ENCODE results near the gene RILPL1. TPM values are rescaled to one million over a fixed set of nuclear protein-coding genes. Genes with fewer than 3 reads are reported as not detected.
"Not testable (repeated sequence)": the region's sequence is repeated elsewhere in the genome, so short reads cannot be mapped to it uniquely, and the experiment has no call there.

The RILPL1 gene
- total RNA-seq, 2 donors from 2014 or later = 3.2 to 3.9 TPM

- peaks cover 11 to 18% of the 10 kb centered on the region in 2 donors for H3K36me3 Mint-ChIP-seq
- not testable (repeated sequence) for ATAC-seq
Observed at GRCh38 chr12:123463174-123463573, 70.3 kb downstream of the RILPL1 start.

DNA sequence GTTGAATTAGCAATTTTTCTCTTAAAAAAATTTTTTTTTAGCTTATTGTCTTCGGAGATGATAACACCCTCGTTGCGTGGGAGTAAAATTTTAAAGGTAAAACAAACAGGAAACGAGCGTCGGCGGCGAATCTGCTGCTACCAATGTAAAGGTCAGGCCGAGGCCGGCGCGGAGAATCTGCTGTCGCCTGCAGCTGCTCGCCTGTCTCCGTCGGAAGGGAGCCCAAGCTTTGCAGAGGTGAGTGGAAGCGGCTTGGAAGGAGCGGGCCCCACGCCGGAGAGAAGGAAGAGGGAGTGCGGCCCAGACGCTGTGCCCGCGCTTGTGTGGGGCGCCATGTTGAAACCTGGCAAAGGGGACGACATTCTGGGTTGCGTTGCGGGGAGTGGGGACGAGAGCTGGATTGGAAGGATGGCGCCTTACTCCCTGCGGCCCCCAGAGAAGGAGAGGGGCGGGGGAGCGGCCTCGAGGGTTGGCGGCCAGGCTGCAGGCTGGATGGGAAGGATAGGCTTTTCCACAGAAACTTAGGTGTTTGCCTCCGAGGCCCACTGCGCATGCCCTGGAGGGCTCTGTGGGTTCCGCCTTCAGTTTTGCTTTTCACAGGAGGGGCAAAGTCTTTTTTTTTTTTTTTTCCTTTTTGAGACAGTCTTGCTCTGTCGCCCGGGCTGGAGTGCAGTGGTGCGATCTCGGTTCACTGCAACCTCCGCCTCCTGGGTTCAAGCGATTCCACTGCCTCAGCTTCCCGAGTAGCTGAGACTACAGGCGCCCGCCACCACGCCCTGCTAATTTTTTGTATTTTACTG is 75.3 kb downstream of the RILPL1 start, which contains the start of gene SNRNP35:
TSS of gene SNRNP35 (plus strand) at position 160 of the 800 bp plus-strand sequence. CDS start 7,402 bp downstream, outside the sequence.
- ATAC-seq (peak; percentile 76 to 79), DNase-seq (ENCODE audit: low spot score in 2 of 2) (peak; percentile 78 to 84)
- Mint-ChIP-seq H3K36me3 (peaks cover 5 to 17% of the 10 kb centered on the region in 2 donors), H3K27ac (peak within 1 kb of the TSS; percentile 98 to 100), H3K9me3 (no peaks in the 10 kb centered on the region)

More at GRCh38 chr12:123463174-123463573, 70.3 kb downstream of the RILPL1 start:
- H3K9me3 Mint-ChIP-seq; DNase-seq (ENCODE audit: low spot score in 2 of 2): not testable (repeated sequence)
- H3K27ac Mint-ChIP-seq = peak overlapping the region in 1 of 2 donors; percentile 22

DNA sequence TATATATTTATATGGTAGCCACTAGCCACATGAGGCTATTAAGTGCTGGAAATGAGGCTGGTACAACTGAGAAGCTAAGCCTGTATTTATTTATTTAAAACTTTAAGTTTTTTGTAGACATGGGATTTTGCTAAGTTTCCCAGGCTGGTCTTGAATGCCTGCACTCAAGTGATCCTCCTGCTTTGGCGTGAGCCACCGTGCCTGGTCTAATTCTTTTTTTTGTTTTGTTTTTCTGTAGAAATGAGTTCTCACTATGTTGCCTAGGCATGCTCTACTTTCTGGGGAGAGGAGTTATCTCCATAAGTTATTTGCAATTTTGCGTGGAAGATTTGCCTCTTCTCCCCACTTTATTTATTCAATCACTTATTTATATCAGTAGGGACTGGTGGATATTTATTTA is 80.4 kb downstream of the RILPL1 start:
- ATAC-seq (peak in 1 of 2 donors; percentile 38), DNase-seq (ENCODE audit: low spot score in 2 of 2) (no peak)
- Mint-ChIP-seq H3K9me3 (peaks cover 0 to 4% of the 10 kb centered on the region in 2 donors), H3K36me3 (peaks cover 3 to 4% of the 10 kb centered on the region in 2 donors), H3K27ac (no peak overlapping the region)

GRCh38 chr12:123452276-123452550 is 81.3 kb downstream of the RILPL1 start:
- H3K27ac Mint-ChIP-seq = peak overlapping the region in 1 of 2 donors; percentile 50
- H3K9me3 Mint-ChIP-seq; H3K36me3 Mint-ChIP-seq; DNase-seq (ENCODE audit: low spot score in 2 of 2): not testable (repeated sequence)
- ATAC-seq = peak; percentile 23 to 31

DNA sequence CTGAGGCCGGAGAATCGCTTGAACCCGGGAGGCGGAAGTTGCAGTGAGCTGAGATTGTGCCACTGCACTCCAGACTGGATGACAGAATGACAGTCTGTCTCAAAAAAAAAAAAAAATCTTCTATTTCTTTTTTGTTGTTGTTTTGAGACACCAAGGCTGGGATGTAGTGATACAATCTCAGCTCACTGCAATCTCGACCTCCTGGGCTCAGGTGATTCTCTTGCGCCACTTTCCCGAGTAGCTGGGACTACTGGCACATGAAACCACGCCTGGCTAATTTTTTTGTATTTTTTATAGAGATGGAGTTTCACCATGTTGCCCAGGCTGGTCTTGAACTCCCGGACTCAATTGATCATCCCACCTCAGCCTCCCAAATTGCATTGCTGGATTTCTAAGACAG is 82.9 kb downstream of the RILPL1 start:
- ATAC-seq = no peak
- DNase-seq (ENCODE audit: low spot score in 2 of 2) = no peak
- no peaks in the 10 kb centered on the region for H3K36me3 Mint-ChIP-seq
- H3K27ac Mint-ChIP-seq = no peak overlapping the region
- peaks cover 0 to 4% of the 10 kb centered on the region in 2 donors for H3K9me3 Mint-ChIP-seq

DNA sequence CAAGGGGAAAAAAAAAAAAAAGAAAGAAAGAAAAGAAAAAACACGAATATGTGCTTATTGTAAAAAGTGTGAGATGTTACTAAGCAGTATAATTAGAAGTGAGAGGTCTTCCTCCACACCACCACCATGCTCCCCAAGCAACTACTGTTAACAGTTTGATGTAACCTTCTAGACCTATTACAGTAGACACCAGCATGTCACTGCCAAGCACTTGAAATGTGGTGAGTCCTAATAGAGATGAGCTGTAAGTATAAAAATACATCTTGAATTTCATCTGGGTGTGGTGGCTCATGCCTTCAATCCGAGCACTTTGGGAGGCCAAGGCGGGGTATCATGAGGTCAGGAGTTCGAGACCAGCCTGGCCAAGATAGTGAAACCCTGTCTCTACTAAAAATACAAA is 83.7 kb downstream of the RILPL1 start:
- Mint-ChIP-seq H3K36me3 (no peaks in the 10 kb centered on the region), H3K27ac (peak overlapping the region in 1 of 2 donors; percentile 93), H3K9me3 (peaks cover 0 to 4% of the 10 kb centered on the region in 2 donors)
- DNase-seq (ENCODE audit: low spot score in 2 of 2) = no peak
- ATAC-seq = no peak

DNA sequence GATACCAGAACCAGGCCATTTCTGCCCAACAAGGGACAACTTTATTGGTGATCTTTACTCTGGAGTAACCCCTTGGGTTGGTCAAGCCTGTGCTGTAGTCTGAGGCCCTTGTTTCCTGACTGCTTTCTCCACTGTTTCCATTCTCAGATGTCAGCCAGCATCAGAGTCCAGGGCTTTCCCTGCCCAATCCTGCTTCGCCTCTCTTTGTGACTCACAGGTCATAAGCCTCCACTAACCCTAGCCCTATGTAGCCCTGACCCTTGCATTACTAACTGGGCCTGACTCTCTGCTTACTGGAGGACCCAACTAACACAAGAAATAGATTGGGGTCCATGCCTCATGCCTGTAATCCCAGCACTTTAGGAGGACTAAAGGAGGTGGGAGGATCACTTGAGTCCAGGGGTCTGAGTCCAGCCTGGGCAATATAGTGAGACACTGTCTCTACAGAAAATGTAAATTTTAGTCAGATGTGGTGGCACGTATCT is 84.2 kb downstream of the RILPL1 start:
- H3K36me3 Mint-ChIP-seq = no peaks in the 10 kb centered on the region
- ATAC-seq (peak in 1 of 2 donors; percentile 51), DNase-seq (ENCODE audit: low spot score in 2 of 2) (no peak)
- peaks cover 0 to 4% of the 10 kb centered on the region in 2 donors for H3K9me3 Mint-ChIP-seq
- H3K27ac Mint-ChIP-seq = peak overlapping the region; percentile 1 to 93

- peaks cover 0 to 4% of the 10 kb centered on the region in 2 donors for H3K9me3 Mint-ChIP-seq
- H3K27ac Mint-ChIP-seq = no peak overlapping the region
- ATAC-seq (no peak), DNase-seq (ENCODE audit: low spot score in 2 of 2) (no peak)
- H3K36me3 Mint-ChIP-seq = no peaks in the 10 kb centered on the region
Observed at GRCh38 chr12:123446333-123446713, 87.2 kb downstream of the RILPL1 start.

- no peak for DNase-seq (ENCODE audit: low spot score in 2 of 2)
- Mint-ChIP-seq H3K36me3 (no peaks in the 10 kb centered on the region), H3K27ac (no peak overlapping the region), H3K9me3 (peaks cover 0 to 4% of the 10 kb centered on the region in 2 donors)
- ATAC-seq = no peak
Observed at GRCh38 chr12:123445388-123446332, 87.9 kb downstream of the RILPL1 start.

DNA sequence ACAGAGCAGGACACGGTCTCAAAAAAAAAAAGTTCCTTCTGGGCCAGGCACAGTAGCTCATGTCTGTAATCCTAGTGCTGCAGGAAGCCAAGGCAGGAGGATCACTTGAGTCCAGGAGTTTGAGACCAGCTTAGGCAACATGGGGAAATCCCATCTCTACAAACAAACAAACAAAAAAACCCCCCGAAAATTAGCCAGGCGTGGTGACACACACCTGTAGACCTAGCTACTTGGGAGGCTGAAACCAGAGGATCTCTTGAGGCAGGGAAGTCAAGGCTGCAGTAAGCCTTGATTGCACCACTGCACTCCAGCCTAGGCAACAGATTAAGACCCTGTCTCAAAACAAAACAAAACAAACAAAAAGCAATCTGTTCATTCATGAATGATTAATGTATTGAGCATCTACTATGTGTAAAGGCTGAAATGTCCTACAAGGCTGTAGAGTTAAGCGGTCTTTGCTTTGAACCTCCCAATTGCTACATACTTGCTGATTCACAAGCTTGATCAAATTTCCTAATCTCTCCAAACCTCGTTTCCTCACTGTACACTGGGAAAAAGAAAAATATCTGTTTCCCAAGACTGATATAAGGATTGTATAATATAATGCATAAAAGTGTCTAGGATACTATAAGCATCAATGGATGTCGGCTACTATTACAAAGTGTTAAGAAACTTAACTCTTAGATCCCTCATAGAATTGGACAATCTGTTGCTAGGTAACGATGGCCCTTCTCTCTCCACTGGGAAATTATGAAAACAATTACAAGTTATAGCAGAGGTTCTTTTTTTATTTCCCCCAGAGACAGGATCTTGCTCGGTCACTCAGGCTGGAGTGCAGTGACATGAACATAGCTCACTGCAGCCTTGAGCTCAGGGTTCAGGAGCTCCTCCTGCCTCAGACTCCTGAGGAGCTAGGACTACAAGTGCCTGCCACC is 89.2 kb downstream of the RILPL1 start:
- H3K9me3 Mint-ChIP-seq = peaks cover 0 to 4% of the 10 kb centered on the region in 2 donors
- no peaks in the 10 kb centered on the region for H3K36me3 Mint-ChIP-seq
- no peak for ATAC-seq
- H3K27ac Mint-ChIP-seq = no peak overlapping the region
- no peak for DNase-seq (ENCODE audit: low spot score in 2 of 2)

DNA sequence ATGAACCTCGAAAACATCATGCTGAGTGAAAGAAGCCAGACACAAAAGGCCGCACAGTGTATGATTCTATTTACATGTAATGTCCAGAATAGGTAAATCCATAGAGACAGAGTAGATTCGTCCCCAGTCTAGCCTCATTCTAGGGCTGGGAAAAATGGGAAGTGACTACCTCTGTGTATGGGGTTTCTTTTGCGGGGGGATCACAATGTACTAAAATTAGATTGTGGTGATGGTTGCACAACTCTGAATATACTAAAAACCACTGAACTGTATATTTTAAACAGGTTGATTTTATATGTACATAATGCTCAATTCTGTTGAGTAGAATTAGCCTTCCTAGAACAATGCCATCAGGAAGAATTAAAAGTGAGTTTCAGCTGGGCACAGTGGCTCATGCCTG is 90.7 kb downstream of the RILPL1 start:
- H3K27ac Mint-ChIP-seq = no peak overlapping the region

GRCh38 chr12:123441523-123442164 is 91.9 kb downstream of the RILPL1 start:
- DNase-seq (ENCODE audit: low spot score in 2 of 2) = no peak
- Mint-ChIP-seq H3K27ac (no peak overlapping the region), H3K36me3 (no peaks in the 10 kb centered on the region), H3K9me3 (no peaks in the 10 kb centered on the region)
- ATAC-seq = no peak

More for the DNA sequence above, 90.7 kb downstream of the RILPL1 start:
- Mint-ChIP-seq H3K9me3 (no peaks in the 10 kb centered on the region), H3K36me3 (no peaks in the 10 kb centered on the region)
- ATAC-seq (no peak), DNase-seq (ENCODE audit: low spot score in 2 of 2) (no peak)

DNA sequence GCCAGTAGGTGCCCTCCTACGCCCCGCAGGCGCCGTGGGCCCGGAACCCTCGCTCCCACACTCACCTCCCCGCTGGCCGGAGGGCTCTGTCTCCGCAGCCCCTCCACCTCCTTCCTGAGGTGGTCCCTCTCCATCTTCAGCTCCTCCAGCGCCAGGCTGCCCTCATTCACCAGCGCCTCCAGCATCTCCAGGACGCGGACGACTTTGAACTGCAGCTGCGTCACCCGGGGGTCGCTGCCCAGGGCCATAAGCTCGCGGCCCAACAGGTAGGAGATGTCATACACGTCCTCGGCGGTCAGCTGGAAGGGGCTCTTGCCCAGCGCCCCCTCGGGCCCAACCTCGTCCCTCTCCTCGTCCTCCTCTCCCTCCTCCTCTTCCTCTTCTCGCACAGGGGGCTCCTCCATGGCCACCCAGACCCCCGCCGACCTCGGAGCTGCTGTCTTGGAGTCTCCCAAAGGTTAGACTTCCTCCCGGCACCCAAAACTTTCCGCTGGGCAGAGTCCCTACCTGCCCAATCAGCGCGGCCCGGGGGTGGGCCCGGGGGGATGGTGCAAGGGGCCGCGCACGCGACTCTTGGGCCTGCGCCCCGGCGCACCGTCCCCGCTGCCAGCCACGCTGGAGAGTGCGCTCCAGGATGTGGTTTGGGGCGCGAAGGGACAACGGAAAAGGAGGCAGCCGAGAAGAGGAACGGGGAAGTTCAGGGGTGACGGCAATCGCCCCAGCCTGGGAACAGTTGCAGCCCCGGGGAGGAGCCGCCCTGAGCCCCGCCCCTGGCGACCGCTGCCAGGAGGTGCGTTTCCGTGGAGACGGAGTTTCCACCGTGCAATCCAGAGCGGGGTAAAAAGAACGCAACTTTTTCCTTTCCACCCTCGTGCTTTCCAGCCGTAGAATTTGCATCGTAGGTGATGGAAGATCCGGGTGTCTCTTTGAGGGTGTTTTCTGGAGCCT is 97.2 kb downstream of the RILPL1 start, which contains the start of gene RILPL2:
TSS of gene RILPL2 (minus strand) at position 668 of the 948 bp plus-strand sequence. CDS start at position 404, 264 bp downstream.
- Mint-ChIP-seq H3K9me3 (no peaks in the 10 kb centered on the region), H3K27ac (peak within 1 kb of the TSS; percentile 98 to 100), H3K36me3 (peaks cover 21 to 26% of the 10 kb centered on the region in 2 donors)
- DNase-seq (ENCODE audit: low spot score in 2 of 2) = peak; percentile 93 to 95
- ATAC-seq = peak; percentile 88 to 91

- H3K9me3 Mint-ChIP-seq = no peaks in the 10 kb centered on the region
- peaks cover 28 to 30% of the 10 kb centered on the region in 2 donors for H3K36me3 Mint-ChIP-seq
- H3K27ac Mint-ChIP-seq = peak overlapping the region; percentile 98 to 100
- ATAC-seq = no peak
- DNase-seq (ENCODE audit: low spot score in 2 of 2) = no peak
Observed at GRCh38 chr12:123435636-123436016, 97.9 kb downstream of the RILPL1 start.

Measured in activated naive CD4-positive, alpha-beta T cell treated with anti-CD3 and anti-CD28 coated beads, Interleukin-2, amount 50 U/mL, for 72 hours (primary cell).